Umbilical cord (tissue), 2 donors: ENCODE data around the gene HMG20A. TPM values are rescaled to one million over a fixed set of nuclear protein-coding genes. Genes with fewer than 3 reads are reported as not detected.
A peak's percentile ranks its signal among the peaks of the same experiment; 100 is the strongest.
"Not testable (repeated sequence)": the region's sequence is repeated elsewhere in the genome, so short reads cannot be mapped to it uniquely, and the experiment has no call there.

Experiments used
- DNase-seq: peaks from one replicate; pipeline ENCODE4 v3.0.0-alpha.2; 2015; ENCODE audit warnings: low spot score
- total RNA-seq: library from RNA; depleted of rRNA; stranded (reverse); fragments of >200 nt; gene quantifications from one replicate; pipeline ENCODE4 v1.2.3, GENCODE V29; 2014; ENCODE audit warnings: low replicate concordance; ENCODE audit not compliant: insufficient read depth

Gene HMG20A
- total RNA-seq, 1 donor from 2014 or later: 33.2 TPM

DNA sequence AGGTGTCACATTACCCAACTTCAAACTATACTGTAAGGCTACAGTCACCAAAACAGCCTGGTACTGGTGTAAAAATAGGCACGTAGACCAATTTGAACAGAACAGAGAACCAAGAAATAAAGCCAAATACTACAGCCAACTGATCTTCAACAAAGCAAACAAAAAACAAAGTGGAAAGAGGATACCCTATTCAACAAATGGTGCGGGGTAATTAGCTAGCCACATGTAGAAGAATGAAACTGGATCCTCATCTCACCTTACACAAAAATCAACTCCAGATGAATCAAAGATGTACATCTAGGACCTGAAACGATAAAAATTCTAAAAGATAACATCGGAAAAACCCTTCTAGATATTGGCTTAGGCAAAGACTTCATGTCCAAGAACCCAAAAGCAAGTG lies 13.8 kb upstream of the HMG20A start:
- DNase-seq: no peak

DNA sequence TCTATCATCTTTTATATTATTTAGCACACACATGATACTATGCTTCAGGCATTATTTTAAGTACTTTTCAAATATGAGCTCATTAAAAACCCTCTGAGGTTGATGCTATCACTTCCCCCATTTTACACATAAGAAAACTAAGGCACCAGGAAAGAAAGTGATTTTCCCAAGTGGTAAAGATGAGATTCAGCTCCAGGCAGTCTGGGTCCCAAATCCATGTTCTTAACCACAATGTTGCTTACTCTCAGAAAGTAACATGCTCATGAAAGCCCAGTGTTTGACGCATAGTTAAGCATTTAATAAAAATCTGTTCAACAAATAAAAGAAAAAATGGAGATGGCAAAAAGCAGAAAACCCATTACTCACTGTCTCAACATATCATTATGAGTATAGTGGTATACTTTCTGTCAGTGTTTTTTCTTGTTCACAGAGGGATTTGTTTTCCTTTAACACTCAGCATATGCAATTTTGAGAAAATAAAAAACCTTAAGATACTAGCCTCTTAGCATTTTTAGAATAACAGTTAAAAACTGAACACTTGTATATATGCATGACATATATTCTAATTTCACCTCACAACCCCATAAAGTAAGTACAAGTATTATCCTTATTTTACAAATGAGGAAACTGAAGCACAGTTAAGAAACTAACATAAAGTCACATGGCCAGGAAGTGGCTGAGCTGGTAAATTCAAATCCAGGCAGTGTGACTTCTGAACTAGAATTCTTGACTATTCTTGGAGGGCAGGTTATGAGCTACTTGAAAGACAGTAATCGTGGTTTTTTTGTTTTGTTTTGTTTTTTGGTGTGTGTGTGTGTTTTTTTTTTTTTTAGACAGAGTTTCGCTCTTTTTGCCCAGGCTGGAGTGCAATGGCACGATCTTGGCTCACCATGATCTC lies 11.2 kb upstream of the HMG20A start:
- peak; percentile 26 for DNase-seq

DNA sequence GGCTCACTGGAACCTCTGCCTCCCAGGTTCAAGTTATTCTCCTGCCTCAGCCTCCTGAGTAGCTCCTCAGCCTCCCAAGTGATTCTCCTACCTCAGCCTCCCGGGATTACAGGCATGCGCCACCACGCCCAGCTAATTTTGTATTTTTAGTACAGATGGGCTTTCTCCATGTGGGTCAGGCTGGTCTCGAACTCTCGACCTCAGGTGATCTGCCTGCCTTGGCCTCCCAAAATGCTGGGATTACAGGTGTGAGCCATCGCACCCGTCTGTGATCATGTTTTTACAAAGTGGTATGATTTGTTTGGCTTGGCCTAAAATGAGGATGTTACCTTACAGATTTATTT lies 10.6 kb upstream of the HMG20A start:
- not testable (repeated sequence) for DNase-seq

DNA sequence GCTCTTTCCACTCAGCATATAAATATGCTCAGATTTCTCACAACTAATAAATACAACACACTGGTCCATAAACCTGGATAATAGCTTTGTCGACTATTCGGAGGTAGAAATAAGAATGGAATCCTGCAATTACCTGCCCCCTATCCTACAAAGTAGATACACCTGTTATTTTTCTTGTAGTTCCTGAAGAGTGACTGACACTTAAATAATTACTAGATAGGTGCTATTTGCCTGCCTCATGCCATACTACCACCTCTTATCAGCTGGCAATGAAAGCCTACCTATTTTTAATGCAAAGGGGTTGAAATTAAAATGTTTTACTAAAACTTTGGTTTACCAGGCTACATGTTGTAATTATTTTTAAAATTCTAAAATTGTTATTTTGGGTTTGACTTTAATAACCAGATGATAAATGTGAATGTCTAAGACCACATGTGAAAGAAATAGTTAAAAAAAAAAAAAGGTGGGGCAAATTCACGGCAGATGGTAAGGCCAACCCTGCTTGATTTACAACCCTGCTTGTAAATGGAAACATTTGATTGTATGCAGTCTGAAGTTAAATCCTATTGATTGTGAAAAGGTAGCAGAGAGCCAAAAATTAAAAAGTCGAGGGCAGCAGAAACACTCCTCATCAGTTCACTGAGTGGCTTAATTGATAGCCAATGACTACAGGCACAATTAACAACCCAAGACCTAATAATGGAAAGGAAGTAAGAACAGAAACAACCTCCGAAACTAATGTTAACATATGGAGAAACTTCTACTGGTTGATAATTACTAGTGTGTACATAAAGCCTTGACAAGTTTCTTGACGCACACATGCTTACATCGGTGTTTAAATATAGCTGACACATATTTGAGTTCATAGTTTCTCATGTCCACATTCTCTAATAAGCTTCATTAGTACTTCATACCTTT lies 9.7 kb upstream of the HMG20A start:
- no peak for DNase-seq

DNA sequence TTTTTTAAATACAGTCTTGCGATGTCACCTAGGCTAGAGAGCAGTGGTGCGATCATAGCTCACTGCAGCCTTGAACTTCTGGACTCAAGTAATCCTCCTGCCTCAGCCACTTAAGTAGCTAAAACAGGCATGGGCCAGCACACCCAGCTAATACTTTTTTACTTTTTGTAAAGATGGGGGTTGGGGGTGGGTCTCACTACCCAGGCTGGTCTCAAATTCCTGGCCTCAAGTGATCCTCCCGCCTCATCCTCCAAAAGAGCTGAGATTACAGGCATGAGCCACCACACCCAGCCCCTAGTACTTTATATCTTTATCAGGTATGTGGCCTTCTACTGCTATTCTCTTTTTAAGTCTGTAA lies 9.1 kb upstream of the HMG20A start:
- no peak for DNase-seq

DNA sequence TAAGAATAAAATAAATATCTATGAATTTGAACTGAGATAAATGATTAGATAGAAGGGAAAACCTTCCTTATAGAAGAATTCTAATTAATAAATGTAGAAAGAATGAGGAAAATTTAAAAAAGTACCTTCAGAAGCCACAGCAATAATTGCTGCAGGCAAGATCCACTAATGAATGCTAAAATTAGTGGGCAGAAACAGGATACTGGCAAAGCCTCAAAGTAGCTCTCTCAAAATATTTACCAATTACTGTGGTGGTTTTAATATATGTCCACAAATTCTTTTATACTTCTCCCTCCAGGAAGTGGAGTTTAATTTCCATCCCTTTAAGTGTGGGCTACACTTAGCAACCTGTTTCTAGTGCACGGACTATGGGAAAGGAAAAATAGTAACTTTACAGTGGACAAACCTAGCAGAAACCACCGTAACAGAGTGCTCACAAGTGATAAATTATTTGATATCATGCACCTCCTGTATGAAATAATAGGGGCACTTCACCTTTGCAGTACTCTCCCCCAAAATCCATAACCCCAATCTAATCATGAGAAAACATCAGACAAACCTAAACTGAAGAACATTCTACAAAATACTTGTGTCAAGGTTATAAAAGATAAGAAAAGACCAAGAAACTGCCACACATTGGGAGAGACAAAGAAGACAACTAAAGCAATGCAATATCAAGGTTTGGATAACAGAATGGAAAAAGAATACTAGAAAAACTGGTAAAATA lies 7.6 kb upstream of the HMG20A start:
- DNase-seq: no peak

DNA sequence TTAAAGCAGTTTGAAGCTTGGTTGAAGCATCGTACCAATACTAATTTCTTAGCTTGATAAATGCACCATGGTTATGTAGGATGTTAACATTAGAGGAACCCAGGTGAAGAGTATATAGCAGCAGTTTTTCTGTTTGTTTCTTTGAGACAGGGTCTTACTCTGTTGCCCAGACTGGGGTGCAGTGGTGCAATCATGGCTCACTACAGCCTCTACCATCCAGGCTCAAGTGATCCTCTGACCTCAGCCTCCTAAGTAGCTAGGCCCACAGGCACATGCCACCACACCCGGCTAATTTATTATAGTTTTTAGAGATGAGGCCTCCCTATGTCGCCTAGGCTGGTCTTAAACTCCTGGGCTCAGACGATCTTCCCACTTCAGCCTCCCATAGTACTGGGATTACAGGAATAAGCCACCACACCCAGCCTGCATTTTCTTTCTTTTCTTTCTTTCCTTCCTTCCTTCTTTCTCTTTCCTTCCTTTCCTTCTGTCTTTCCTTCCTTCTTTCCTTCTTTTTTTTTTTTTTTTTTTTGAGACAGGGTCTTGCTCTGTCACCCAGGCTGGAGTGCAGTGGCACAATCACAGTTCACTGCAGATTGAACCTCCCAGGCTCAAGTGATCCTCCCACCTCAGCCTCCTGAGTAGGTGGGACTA lies 6.9 kb upstream of the HMG20A start:
- no peak for DNase-seq

DNA sequence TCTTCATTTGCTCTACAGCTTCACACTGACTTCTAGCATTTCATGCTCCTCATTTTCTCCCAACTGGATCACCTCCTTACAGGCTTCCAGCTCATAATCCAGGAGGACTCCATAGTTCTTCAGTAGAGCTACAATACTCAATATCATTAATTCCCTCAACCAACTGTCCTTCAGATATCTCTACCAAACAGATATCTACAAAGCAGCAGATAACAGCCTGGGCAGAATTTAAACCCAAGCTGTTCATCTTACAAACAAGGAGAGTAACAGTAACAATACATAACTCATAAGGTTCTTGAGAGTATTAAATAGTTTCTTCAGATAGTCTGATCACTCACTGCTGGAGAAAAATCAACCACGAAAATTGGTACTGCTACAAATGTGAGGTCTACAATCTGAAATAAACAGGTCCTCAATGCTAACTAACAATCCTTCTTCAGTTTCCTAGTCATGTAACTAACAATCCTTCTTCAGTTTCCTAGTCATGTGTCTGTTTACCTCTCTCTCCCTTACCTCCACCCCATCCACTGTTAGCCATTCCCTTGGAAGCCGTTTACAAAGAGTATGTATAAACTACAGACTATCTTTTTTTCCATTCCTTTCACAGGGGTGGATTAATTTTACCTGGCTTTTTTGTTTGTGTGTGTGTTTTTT lies 5.8 kb upstream of the HMG20A start:
- DNase-seq: no peak

DNA sequence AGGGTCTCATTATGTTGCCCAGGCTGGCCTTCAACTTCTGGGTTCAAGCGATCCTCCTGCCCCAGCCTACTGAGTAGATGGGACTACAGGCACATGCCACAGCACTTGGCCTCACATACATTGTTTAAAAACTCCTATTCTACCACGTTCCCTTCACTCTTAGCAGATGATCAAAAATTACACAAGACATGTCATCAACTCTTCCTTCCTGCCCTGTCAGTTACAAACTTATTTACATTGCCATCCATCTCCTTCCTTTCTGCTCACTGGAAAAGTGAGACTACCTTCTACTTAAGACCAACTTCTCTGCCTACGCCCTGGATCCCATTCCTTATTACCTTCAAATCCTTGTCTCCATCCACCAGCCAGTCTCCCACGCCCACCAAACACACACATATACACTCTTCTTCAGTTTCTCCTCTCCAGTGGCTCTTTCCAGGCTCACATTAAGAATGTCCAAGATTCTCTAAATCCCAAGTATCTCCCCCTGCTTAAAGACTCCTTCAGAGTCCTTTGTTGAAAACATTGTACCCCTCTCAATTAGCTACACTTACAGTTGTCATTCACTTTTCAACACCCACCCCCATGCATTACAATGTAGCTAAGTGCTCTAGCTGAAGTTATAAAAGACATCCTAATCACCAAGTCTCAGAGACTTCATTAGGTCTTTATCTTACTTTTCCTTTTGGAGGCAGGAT lies 5.1 kb upstream of the HMG20A start:
- DNase-seq: no peak

DNA sequence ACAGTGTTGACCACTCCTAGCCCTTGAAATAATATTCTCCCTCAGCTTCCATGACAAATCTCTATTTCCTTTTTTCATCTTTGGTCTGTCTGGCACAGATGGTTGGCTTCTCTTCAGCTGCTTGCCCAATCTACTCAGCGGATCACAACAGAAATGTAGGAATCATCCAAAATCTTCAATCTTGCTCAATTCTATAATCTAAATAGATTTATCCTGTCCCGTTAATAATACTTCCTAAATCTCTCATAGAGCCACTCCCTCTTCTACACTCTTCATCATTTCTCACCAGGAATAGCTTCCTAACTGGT lies 4.6 kb upstream of the HMG20A start:
- peak; percentile 82 for DNase-seq

DNA sequence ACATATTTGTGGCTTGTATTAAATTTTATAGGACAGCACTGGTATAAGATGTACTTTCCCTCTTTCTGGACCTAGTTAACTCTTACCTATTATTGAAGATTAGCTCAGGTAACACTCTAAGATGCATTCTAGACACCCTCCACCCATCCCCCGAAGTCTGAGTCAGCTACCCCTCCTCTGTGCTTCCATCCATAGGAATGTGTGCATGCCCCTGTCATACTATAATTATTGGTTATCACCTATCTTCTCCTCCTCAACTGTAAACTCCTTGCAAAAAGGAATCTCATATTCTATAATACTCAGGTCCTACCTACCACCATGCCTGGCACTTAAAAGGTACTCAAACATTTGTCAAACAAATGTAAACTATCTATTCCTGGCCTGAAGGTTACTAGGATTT lies 3.7 kb upstream of the HMG20A start:
- DNase-seq: no peak

DNA sequence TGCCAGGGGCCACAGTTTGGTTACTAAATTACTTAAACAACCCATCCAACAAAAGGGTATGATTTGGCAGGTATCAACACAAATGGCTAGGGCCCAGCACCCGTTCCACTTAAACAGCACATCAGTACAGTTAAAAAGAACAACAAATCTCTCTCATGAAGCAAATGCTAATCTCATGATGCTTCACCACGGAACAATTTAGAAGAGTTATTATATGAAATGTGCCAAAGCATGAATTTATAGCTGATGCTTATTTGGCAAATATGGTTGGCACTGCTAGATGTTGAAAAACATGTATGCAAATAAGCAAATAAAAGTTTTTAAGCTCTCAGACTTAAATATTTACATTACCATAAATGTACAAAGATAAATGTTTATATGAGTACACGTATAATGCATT lies 3.1 kb upstream of the HMG20A start:
- peak; percentile 22 for DNase-seq

DNA sequence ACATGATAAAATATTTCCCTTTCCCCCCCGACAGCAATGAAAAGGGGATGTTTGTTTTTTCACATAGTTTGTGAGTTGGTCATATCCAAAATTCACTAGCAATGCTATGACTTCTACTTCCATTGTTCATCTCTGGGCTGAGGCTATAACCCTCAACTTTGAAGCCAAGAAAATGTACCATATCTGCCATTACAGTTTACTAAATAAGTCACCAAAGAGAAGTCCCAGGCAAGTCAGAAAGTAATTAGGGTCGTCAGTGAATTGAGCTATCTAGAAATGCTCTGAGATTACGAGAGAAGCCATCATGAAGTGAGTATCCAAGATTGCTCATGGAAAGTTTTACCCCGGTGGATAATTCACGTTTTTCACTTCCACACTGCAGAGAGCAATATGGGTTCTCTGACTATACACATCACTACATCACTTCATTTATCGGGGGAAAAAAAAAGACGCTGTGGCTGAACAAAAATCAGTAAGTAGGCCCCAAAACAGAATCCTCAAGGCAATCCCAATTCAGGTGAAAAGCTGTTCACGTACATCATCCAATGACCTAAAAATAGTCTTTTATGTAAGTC lies 2.2 kb upstream of the HMG20A start:
- DNase-seq: peak; percentile 38

DNA sequence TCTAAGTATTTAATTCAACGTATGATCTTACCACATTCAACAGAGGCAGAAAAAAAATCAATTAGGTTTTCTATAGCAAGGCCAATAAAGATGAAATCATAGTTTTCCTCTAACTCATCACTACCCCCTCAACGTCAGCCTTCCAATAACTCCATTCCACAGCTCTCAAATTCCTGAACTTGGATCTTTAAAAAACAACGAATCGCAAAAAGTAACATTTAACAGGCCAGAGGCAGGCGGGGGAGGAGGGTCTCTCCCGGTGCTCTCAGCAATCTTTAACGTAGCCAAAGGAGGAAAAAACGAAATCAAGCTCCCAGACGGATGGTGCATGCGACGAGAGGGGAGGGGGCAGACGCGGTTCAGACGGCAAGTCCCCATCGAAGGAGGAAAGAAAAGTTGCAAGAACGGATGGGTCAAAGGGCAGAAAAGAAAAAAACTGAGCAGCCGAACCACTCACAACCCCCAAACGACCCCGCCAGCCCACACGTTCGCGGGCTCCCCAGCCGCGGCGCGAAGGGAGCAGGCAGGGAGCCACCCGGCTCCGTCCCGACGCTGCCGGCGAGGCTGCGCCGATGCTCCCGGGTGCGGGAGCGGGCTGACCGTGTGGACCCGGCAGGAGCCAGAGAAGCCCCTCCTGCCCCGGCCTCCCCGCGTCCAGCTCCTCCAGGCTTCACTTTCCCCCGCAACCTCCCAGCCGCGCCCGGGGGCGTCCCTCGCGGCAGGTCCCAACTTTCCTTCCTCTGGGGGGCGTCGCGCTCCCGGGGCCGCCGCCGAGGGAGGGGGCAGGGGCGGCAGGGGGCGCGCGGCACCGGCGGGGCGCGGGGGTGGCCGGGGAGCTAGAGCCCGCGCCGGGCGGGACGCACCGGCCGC lies 1.5 kb upstream of the HMG20A start:
- DNase-seq: peak; percentile 61

DNA sequence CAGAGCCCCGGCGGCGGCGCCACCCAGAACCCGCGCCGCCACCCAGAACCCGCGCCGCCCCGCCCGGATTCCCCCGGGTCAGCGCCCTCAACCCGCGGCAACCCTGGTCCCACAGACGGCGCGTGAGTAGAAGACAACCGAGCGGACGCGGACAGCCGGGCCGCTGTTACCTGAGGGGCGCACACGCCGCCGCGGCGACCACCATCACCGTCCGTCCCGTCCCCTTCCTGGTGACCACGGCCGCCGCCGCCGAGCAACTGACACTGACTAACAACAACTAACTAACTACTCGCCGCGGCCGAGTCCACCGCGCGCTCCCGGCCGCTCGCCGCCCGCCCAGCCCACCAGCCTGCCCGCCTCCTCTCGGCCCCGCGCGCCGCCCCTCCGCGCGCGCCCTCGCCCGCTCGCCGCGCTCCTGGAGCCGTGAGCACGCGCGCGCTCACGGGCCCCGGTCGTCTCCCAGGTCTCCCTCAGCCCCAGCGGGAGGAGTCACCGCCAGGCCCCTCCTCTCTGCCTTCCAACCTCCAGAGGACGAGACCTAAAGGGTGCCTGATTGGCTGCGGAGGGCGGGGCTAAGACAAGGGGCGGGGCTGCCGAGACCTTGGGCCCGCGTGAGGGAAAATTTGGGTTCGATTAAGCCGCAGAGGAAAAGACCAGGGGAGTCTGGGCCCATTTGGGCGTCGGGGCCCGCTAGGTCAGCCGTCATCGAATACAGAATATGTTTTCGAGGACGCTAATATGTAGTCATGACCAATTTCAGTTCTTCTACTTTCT lies 665 bp upstream of the HMG20A start, which contains the start of gene PEAK1:
TSS of gene PEAK1 (minus strand) at position 269 of the 774 bp plus-strand sequence. CDS start 238,178 bp downstream, outside the sequence.
- DNase-seq: peak; percentile 100

DNA sequence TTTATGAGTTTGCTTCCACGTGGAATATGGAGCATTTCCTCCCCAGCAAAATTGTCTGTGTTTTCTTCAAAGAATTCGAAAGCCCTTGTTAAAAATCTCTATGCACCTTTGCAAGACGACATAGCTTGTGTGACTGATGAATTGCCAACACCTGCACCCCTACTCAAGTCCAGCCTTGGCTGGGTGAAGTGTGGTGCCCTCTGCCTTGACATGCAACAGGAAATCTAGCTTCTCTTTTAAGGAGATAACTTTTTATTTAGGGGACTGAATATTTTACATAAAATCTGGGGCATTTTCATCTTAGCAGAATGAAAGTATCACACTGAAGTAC lies 647 bp downstream of the HMG20A start:
- DNase-seq: no peak

DNA sequence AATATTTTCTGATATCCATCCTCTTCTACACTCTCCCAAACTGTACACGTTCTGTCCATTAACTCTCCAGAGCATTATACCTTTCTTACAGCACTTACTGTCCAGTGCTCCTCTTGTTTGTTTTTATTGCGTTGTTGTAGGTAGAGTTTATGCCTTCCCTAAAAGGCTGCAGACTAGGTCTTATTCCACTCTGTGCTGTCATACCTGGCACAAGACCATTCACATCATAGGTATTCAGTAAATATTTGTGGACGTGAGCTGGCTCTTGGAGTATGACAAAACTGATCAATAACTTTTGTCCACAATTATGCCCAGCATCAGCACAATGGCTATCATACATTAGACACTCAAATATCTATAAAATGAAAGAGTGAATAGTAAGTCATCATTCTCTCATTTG lies 4.4 kb downstream of the HMG20A start:
- no peak for DNase-seq

DNA sequence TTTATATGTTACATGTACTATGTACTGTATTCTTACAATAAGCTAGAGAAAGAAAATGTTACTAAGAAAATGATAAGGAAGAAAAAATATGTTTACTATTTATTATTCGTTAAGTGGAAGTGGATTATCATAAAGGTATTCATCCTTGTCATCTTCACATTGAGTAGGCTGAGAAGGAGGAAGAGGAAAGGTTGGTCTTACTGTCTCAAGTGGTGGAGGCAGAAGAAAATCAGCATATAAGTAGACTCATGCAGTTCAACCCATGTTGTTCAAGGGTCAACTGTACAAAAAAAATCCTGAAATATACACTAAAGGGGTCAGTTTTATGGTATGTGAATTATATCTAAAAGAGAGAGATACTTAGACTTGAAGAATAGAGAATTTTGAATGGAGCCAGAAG lies 5.7 kb downstream of the HMG20A start:
- no peak for DNase-seq
